Duodenal mucosa (tissue), 2 donors: Measurements from ENCODE around the gene RBBP7.

Experiments used
- H3K27ac ChIP-seq: one replicate; pipeline ENCODE4 v1.7.0; 2013; ENCODE audit warnings: low read depth, low read length
- H3K27me3 ChIP-seq, 2 donors: one replicate each; pipeline ENCODE4 v1.7.0; 2013; ENCODE audit warnings: low read length in 2 of 2, control low read depth in 1 of 2; ENCODE audit not compliant: insufficient read depth in 2 of 2, control insufficient read depth in 1 of 2
- H3K36me3 ChIP-seq, 2 donors: one replicate each; pipeline ENCODE4 v1.7.0; 2013; ENCODE audit warnings: low read length in 2 of 2, control low read depth in 1 of 2; ENCODE audit not compliant: insufficient read depth in 2 of 2, control insufficient read depth in 1 of 2
- H3K4me1 ChIP-seq, 2 donors: one replicate each; pipeline ENCODE4 v1.7.0; 2013; ENCODE audit warnings: low read length in 2 of 2, control low read depth in 1 of 2; ENCODE audit not compliant: insufficient read depth in 2 of 2, control insufficient read depth in 1 of 2
- H3K4me3 ChIP-seq, 2 donors: one replicate each; pipeline ENCODE4 v1.7.0; 2013; ENCODE audit warnings: low read length in 2 of 2, low read depth in 1 of 2
- H3K9ac ChIP-seq, 2 donors: one replicate each; pipeline ENCODE4 v1.7.0; 2013; ENCODE audit warnings: low read length in 2 of 2, low read depth in 1 of 2
- H3K9me3 ChIP-seq, 2 donors: one replicate each; pipeline ENCODE4 v1.7.0; 2013; ENCODE audit warnings: low read length in 2 of 2, control low read depth in 1 of 2; ENCODE audit not compliant: control insufficient read depth in 1 of 2

Gene RBBP7

DNA sequence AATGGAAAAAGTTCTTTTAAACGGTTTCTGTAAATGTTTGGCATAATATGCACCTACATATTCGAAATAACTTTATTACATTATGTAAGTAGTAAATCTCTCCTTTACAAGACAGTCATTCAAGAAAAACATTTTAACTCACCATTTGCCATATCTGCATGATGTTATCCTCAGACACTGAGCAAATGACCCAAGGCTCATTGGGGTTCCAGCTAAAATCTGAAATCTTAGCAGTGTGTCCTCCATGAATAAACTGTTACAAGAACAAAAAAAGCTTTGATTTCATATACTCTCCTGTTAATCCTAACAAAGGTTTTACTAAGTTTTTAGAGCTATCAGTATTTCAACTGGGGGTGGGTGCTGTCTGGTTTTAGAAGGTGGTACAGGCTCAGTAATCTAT is 24.5 kb downstream of the RBBP7 start:
- Histone ChIP-seq H3K4me3 (no peak overlapping the region), H3K4me1 (no peaks in the 10 kb centered on the region), H3K27ac (no peak overlapping the region), H3K36me3 (peaks cover 8 to 53% of the 10 kb centered on the region in 2 donors), H3K9ac (no peak overlapping the region), H3K27me3 (no peaks in the 10 kb centered on the region), H3K9me3 (no peaks in the 10 kb centered on the region)

DNA sequence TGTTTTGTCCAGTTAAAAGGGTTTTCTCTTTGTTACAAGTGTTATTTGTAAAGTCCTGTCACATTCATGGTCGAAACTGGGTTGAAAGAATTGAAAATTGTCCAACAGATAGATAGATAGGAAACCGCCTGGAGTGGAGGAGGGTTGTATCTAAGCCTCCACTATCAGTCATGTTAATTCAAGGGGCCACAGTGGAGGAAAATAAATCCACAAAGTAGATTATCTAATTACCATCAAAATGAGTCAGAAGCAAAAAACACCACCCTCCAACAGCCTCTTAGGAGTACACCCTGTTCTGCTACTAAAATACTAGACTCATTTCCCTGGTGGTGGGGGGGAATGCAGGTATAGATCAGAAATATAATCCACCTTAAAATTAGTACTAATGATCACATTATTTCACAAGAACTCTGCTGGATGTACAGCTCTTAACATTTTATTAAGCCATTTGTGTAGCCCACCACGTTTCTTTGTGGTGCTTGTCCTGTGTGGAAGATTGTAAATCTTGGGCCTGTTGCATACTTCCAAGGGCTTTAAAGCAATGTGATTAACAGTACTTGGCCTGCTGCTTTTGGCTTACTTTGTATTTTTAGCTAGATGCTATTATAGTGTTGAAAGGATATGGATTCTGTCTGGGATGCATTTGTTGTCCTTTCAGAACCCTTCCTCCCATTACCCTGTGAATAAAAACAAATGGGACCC is 26.8 kb downstream of the RBBP7 start:
- peaks cover 12 to 62% of the 10 kb centered on the region in 2 donors for H3K36me3 ChIP-seq
- no peak overlapping the region for H3K4me3 ChIP-seq
- no peaks in the 10 kb centered on the region for H3K27me3 ChIP-seq
- no peak overlapping the region for H3K27ac ChIP-seq
- no peaks in the 10 kb centered on the region for H3K9me3 ChIP-seq
- H3K4me1 ChIP-seq, result peaks cover 0 to 4% of the 10 kb centered on the region in 2 donors
- H3K9ac ChIP-seq, result no peak overlapping the region

DNA sequence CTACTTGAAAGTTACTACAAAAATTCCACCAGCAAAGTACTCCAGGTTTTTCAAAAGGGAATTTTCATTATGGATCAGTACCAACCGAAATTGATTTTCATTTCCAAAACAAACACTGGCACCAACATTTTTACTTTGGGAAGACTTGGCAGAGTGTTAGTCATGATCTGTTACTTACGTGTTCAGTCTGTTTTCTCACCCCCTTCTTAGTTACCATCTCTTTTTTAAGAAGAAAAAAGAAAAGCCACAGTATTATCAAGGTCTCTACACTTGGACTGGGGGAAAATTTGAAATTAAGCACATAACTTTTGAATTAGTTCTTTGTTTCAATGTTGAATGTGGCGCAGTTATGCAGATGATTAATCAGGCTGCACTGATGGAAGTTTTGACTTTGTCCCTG is 27.5 kb downstream of the RBBP7 start:
- Histone ChIP-seq H3K27me3 (no peaks in the 10 kb centered on the region), H3K4me3 (no peak overlapping the region), H3K27ac (no peak overlapping the region), H3K9me3 (no peaks in the 10 kb centered on the region), H3K4me1 (peaks cover 0 to 4% of the 10 kb centered on the region in 2 donors), H3K9ac (no peak overlapping the region), H3K36me3 (peaks cover 15 to 61% of the 10 kb centered on the region in 2 donors)

DNA sequence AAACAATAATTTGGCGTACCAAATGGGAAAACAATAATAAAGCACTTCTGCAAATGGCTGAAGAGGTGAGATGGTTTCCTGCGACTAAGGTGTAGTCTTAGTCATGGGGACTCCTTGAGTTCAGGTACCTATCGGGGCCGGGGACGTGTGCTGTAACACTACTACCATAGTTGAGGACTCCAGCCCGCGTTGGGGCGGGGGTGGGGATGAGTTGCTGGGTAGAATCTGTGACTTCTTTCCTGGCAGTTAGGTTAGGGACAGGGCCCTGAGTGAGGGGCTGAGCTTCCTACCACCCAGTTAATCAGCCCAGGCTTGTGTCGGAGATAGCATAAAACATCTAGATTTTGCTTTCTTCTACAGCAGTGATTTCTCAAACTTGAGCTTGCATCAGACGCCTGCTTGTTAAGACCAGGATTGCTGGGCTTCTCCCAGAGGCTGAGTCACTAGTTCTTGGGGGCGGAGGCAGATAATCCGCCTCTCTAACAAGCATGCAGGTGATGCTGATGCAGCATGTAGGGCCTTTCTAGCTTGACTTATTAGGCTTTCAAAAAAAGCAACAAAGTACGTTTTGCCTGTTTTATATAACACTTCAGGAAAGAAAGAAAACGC is 30.2 kb downstream of the RBBP7 start:
- H3K36me3 ChIP-seq, result peaks cover 10 to 53% of the 10 kb centered on the region in 2 donors
- peaks cover 0 to 4% of the 10 kb centered on the region in 2 donors for H3K4me1 ChIP-seq
- H3K9me3 ChIP-seq, result no peaks in the 10 kb centered on the region
- no peaks in the 10 kb centered on the region for H3K27me3 ChIP-seq
- H3K27ac ChIP-seq, result no peak overlapping the region
- no peak overlapping the region for H3K9ac ChIP-seq
- no peak overlapping the region for H3K4me3 ChIP-seq

DNA sequence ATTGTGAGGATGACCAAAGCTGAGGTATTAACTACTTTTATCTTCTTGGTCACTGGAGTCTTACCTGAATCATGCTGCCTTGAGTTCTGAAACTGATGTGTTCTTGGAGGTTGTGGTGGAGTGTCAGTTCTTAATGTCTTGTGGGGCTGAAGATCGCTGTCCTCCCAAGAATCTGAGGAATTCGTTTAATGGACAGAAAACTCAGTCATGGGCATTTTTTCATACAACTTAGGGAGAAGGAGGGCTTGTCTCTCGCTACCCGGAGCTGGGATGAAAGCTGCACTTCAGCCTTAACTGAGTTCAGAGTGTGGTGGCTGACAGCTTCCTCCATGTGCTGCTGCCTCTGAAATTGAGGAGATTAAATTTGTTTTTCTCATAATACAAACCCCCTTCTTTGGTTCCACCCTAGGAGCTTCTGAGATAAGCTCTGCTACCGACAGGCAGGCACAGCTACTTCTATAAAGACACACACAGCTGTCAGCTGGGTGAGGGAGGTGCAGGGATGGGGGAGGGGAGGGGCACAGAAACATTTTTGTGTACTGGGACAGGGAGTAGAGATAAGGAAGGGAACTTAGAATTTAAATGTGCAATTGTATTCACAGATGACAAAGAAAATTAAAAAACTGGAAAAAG is 30.8 kb downstream of the RBBP7 start:
- H3K9me3 ChIP-seq, result no peaks in the 10 kb centered on the region
- no peaks in the 10 kb centered on the region for H3K27me3 ChIP-seq
- no peak overlapping the region for H3K9ac ChIP-seq
- H3K4me3 ChIP-seq, result no peak overlapping the region
- peaks cover 7 to 49% of the 10 kb centered on the region in 2 donors for H3K36me3 ChIP-seq
- H3K4me1 ChIP-seq, result peaks cover 0 to 4% of the 10 kb centered on the region in 2 donors
- H3K27ac ChIP-seq, result no peak overlapping the region

DNA sequence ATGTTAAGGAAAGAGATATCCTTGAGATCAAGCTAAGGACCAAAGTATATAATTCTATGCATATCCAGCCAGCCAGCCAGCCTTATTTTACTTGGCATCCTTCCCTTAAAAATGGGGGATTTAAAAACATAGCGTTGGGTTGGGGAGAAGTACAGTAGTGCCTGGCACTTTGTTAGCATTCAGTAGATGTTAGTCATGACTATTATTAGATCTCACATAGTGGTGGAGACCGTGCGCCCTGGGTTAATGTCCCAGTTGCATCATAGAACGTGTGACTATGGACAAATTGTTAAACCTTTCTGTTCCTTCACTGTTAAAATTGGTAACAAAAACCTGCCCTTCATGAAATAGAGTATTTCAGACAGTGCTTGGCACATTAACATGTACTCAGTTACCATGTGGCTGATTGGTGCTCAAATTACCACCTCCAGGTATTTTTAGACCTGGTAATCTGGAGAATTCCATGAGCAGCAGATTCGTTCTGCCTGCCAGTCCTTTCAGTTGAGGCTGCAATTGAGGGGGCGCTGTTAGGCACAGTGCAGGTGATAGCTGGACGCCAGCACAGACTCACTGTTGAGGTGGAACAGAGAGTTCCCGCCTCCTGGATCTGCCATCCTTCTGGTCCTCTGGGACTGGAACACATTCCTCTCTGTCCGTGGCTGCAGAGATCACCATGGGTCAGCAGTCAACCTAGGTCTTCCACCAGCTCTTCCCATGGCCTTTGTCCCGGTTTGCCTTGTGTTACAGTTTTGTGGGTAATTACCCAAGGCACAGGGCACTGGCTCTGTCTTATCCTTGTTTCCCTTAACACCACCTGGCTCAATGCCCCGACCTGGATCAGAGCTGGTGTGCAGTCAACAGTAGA is 31.7 kb downstream of the RBBP7 start:
- Histone ChIP-seq H3K27ac (no peak overlapping the region), H3K36me3 (peaks cover 7 to 51% of the 10 kb centered on the region in 2 donors), H3K27me3 (no peaks in the 10 kb centered on the region), H3K9me3 (no peaks in the 10 kb centered on the region), H3K9ac (no peak overlapping the region), H3K4me1 (peaks cover 0 to 4% of the 10 kb centered on the region in 2 donors), H3K4me3 (no peak overlapping the region)

DNA sequence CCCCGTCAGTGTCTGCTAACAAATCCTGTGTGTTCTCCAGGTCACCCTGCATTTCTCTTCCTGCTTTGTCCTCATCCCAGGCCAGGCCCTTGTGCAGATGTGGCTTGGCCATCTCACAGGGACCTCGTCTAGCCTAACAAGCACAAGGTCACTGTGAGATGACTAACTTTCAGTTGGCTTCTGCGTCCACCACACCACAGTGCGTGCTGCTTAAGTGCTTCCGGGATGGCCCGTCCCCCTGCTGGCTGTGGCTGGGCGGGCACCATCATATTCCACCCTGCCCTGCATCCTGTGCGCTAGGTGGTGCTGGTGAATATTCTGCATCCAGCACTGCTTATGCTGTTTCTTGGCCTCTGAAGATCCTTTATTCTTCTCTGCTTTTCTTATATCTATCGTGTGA is 33.8 kb downstream of the RBBP7 start:
- H3K27me3 ChIP-seq, result no peaks in the 10 kb centered on the region
- peaks cover 0 to 4% of the 10 kb centered on the region in 2 donors for H3K4me1 ChIP-seq
- H3K9ac ChIP-seq, result no peak overlapping the region
- no peak overlapping the region for H3K4me3 ChIP-seq
- no peak overlapping the region for H3K27ac ChIP-seq
- H3K9me3 ChIP-seq, result no peaks in the 10 kb centered on the region
- peaks cover 19 to 58% of the 10 kb centered on the region in 2 donors for H3K36me3 ChIP-seq

DNA sequence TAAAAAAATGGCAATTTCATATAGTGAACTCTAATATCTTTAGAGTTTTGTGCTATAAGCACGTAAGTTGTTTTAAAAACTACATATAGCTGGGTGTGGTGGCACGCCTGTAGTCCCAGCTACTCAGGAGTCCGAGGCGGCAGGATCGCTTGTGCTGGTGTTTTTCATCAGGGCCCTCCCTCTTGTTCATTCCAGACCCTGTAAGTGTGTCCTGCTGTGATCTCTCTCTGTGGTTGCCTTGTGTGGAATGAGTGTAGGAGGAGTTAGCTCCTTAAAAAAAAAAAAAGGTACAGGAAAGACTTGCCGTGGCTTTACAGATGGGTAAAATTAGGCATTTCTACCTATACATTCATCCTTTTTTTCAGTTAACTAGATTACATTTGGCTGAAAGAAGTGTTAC is 35.4 kb downstream of the RBBP7 start:
- H3K4me3 ChIP-seq, result no peak overlapping the region
- H3K36me3 ChIP-seq, result peaks cover 19 to 54% of the 10 kb centered on the region in 2 donors
- no peak overlapping the region for H3K27ac ChIP-seq
- no peaks in the 10 kb centered on the region for H3K9me3 ChIP-seq
- no peaks in the 10 kb centered on the region for H3K27me3 ChIP-seq
- peaks cover 0 to 4% of the 10 kb centered on the region in 2 donors for H3K4me1 ChIP-seq
- H3K9ac ChIP-seq, result no peak overlapping the region

DNA sequence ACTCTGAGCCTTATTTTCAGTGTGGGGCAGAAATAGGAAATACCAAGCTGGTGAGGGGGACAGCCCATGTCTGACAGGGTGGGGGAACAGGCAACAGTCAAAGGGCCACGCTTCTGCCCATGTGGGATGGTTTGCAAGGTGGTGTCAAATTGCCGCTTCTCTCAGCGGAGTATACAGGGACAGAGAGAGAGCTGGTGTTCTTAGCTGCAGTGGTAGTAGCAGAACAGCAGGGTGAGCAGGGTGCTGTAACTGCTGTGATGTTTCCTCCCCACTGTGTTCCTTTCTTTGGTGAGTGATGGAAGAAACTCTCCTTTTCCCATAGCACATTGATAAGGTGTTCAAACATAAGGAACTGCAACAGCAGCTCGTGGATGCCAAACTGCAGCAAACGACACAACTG is 37.9 kb downstream of the RBBP7 start:
- Histone ChIP-seq H3K27ac (no peak overlapping the region), H3K36me3 (peaks cover 11 to 38% of the 10 kb centered on the region in 2 donors)

More for the DNA sequence above, 37.9 kb downstream of the RBBP7 start:
- Histone ChIP-seq H3K9me3 (no peaks in the 10 kb centered on the region), H3K9ac (no peak overlapping the region), H3K4me1 (no peaks in the 10 kb centered on the region), H3K4me3 (no peak overlapping the region), H3K27me3 (no peaks in the 10 kb centered on the region)
